LNCAP (cell line): ENCODE measurements around the gene SH3GLB2.

Experiments
- TF ChIP-seq, protein P1 (sequence below): fragments of 450-650 bp; IDR thresholded peaks from 2 replicates; pipeline ENCODE4 v1.5.1; 2017; ENCODE audit warnings: mild to moderate bottlenecking

SH3GLB2 gene

DNA sequence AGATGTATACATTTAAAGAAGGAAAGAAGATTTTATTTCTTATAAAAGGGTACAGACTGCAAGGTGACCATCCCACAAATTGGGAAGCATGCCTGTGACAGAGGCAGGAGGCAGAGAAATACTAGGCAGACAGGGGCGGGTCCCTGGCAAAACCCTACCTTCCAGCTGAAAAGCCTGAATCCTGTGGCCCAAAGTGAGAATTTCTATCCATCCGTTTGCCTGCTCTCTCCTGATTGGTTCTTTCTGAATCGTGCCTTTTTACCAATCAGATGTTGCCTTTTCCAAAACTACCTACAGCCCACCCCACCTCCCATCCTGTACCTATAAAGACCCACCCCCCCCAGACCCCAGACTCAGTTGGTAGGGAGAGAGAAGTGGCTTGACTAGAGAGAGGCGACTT, 3.4 kb upstream of the SH3GLB2 start:
- TF ChIP-seq, protein P1, sequence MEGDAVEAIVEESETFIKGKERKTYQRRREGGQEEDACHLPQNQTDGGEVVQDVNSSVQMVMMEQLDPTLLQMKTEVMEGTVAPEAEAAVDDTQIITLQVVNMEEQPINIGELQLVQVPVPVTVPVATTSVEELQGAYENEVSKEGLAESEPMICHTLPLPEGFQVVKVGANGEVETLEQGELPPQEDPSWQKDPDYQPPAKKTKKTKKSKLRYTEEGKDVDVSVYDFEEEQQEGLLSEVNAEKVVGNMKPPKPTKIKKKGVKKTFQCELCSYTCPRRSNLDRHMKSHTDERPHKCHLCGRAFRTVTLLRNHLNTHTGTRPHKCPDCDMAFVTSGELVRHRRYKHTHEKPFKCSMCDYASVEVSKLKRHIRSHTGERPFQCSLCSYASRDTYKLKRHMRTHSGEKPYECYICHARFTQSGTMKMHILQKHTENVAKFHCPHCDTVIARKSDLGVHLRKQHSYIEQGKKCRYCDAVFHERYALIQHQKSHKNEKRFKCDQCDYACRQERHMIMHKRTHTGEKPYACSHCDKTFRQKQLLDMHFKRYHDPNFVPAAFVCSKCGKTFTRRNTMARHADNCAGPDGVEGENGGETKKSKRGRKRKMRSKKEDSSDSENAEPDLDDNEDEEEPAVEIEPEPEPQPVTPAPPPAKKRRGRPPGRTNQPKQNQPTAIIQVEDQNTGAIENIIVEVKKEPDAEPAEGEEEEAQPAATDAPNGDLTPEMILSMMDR = no peak

DNA sequence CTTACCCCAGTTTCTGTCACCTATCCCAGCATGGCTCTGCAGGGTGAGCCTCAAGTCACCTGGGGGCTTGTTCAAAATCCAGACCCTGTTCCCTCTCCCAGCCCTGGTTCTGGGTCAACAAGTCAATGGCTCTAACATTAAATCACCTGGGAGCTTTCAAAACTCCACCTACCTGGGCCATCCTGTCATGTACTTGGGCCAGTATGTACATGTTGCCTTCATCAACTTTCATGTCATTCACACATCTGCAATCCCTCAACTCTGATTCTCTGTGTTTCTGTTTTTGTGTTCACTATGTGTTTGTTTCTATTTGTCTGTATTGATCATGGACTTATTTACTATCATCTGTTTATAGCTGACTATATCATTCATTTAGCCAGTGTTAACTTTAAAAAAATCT, 2.1 kb upstream of the SH3GLB2 start:
- TF ChIP-seq, protein P1 = no peak

DNA sequence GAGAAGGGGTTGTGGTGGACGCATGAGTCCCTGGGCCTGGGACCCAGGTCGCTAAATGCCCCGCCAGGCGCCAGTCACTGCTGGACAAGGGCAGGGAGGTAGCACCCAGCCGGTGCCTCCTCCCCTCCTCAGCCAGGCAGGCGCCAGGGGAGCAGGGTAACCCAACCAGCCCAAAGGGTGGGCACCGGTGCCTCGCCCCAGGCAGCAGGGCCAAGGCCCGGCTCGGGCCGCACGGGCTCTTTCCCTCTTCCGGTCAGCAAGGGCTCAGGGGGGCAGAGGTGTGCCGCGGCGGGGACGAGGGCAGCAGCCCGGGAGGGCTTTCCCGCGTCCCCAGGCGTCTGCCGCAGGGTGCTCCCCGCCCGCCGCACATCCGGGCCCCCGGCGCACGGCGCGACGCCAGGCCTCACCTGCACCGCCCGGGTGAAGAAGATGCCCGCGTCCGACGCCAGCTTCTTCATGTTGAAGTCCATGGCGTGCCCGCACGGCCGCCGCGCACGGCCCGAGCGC, 393 bp downstream of the SH3GLB2 start:
- TF ChIP-seq, protein P1 = no peak

- TF ChIP-seq, protein P1 = no peak
Measured at GRCh38 chr9:129027224-129027684, 877 bp downstream of the SH3GLB2 start.

- TF ChIP-seq, protein P1 = no peak
Measured at GRCh38 chr9:129026442-129027223, 1.5 kb downstream of the SH3GLB2 start.

DNA sequence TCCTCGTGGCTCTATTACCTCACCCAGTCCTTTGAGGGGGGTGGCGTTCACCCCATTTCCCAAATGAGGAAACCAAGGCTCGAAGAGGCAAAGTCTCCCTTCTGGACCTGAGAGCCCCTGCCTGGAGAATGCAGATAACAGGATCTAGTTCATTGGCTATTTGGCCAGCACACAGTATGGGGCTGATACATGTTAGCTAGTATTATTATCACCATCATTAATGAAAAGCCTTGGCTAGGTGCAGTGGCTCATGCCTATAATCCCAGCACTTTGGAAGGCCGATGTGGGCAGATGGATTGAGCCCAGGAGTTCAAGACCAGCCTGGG, 4.3 kb downstream of the SH3GLB2 start:
- TF ChIP-seq, protein P1 = no peak

DNA sequence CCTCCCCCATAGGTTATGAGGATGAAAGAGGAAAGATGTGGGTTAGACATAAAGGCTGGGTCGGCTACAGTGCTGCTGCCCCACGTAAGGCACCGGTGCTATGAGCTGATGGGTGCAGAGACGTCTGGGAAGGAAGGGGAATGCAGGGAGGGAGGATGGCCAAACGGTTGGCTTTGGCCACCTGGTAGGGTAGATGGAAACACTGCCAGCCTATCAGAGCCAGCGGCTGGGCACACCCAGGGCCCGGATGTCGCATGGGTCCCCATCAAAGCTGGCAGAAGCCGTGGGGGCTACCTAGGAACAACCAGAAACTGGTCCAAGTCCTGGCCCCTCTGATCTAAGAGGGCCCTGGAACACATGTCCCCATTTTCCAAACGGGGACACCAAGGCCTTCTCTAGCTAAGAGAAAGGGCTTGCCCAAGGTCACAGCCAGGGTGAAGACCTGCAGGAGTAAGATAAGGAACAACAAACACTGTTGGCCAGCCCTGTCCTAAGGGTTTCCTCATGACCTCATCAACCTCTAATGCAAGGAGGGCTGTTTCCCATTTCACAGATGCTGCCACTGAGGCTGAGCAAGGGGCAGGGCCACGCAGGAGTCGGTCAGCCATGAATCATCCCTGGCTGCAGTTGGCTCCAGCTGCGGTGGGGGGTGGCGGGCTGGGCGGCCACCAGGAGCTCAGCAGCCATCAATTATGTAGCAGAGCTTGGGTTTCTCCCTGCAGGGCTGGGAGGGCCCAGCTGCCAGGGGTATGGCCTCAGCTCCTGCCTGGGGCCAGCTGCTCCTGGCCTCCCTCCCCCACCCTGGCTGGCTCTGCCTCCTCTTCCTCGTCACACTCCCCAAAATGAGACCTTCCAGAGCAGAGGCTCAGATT, 4.9 kb downstream of the SH3GLB2 start:
- TF ChIP-seq, protein P1 = no peak
